ENCODE data around the gene DENND1A. TPM values are rescaled to one million over a fixed set of nuclear protein-coding genes. Genes with fewer than 3 reads are reported as not detected.
A peak's percentile ranks its signal among the peaks of the same experiment; 100 is the strongest.

Gene DENND1A
- polyA plus RNA-seq, 3 donors, result 18.8 to 23.1 (median 20.9) TPM

- DNase-seq (ENCODE audit: low read depth in 3 of 3, low spot score in 2 of 3), result no peak
Observed at GRCh38 chr9:123599781-123600180, 330.1 kb downstream of the DENND1A start.

GRCh38 chr9:123597876-123598556 is 331.9 kb downstream of the DENND1A start:
- DNase-seq (ENCODE audit: low read depth in 3 of 3, low spot score in 2 of 3), result no peak

- DNase-seq (ENCODE audit: low read depth in 3 of 3, low spot score in 2 of 3), result no peak
Observed at GRCh38 chr9:123597048-123597447, 332.9 kb downstream of the DENND1A start.

- no peak for DNase-seq (ENCODE audit: low read depth in 3 of 3, low spot score in 2 of 3)
Observed at GRCh38 chr9:123591283-123591682, 338.6 kb downstream of the DENND1A start.

- no peak for DNase-seq (ENCODE audit: low read depth in 3 of 3, low spot score in 2 of 3)
Observed at GRCh38 chr9:123590499-123590898, 339.4 kb downstream of the DENND1A start.

- no peak for DNase-seq (ENCODE audit: low read depth in 3 of 3, low spot score in 2 of 3)
Observed at GRCh38 chr9:123589361-123590239, 340.3 kb downstream of the DENND1A start.

- DNase-seq (ENCODE audit: low read depth in 3 of 3, low spot score in 2 of 3), result no peak
Observed at GRCh38 chr9:123586275-123586674, 343.7 kb downstream of the DENND1A start.

GRCh38 chr9:123584202-123585176 is 345.4 kb downstream of the DENND1A start:
- DNase-seq (ENCODE audit: low read depth in 3 of 3, low spot score in 2 of 3), result no peak

- no peak for DNase-seq (ENCODE audit: low read depth in 3 of 3, low spot score in 2 of 3)
Observed at GRCh38 chr9:123583646-123584045, 346.3 kb downstream of the DENND1A start.

- no peak for DNase-seq (ENCODE audit: low read depth in 3 of 3, low spot score in 2 of 3)
Observed at GRCh38 chr9:123571240-123571639, 358.7 kb downstream of the DENND1A start.

GRCh38 chr9:123568691-123569688 is 360.9 kb downstream of the DENND1A start:
- DNase-seq (ENCODE audit: low read depth in 3 of 3, low spot score in 2 of 3), result peak; percentile 34 to 47 (median 41)

- no peak for DNase-seq (ENCODE audit: low read depth in 3 of 3, low spot score in 2 of 3)
Observed at GRCh38 chr9:123567013-123567412, 362.9 kb downstream of the DENND1A start.

GRCh38 chr9:123564652-123565051 is 365.3 kb downstream of the DENND1A start:
- no peak for DNase-seq (ENCODE audit: low read depth in 3 of 3, low spot score in 2 of 3)

GRCh38 chr9:123562844-123563346 is 367.0 kb downstream of the DENND1A start:
- DNase-seq (ENCODE audit: low read depth in 3 of 3, low spot score in 2 of 3), result no peak

- DNase-seq (ENCODE audit: low read depth in 3 of 3, low spot score in 2 of 3), result no peak
Observed at GRCh38 chr9:123561046-123561445, 368.9 kb downstream of the DENND1A start.

GRCh38 chr9:123556464-123557435 is 373.2 kb downstream of the DENND1A start:
- no peak for DNase-seq (ENCODE audit: low read depth in 3 of 3, low spot score in 2 of 3)

GRCh38 chr9:123555646-123556045 is 374.3 kb downstream of the DENND1A start:
- no peak for DNase-seq (ENCODE audit: low read depth in 3 of 3, low spot score in 2 of 3)

- DNase-seq (ENCODE audit: low read depth in 3 of 3, low spot score in 2 of 3), result no peak
Observed at GRCh38 chr9:123552530-123552929, 377.4 kb downstream of the DENND1A start.

All from right renal cortex interstitium (tissue), 3 donors.